ENCODE data around the gene SLC9A8. TPM values are rescaled to one million over a fixed set of nuclear protein-coding genes. Genes with fewer than 3 reads are reported as not detected.

SLC9A8 gene
- total RNA-seq, 1 donor from 2014 or later: 4.1 TPM

DNA sequence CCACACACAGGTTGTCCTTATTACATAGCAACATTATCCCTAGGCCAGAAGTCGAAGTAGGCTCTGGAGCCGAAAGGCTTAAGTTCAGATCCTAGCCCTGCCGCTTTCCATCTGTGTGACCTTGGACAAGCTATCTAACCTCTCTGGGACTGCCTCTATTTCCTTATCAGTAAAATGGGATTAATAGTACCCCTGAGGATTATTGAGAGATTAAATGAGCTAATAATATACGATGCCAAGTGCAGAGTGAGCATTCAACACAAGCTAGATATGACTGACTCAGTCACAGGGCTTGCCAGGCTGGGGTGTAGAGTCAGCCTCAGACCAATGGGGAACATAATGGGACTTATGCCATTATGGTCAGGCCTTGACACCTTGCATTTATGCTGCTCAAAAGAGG, 111.6 kb downstream of the SLC9A8 start:
- Histone ChIP-seq H3K79me2 (ENCODE audit: low read depth) (no peaks in the 10 kb centered on the region), H3K4me1 (no peaks in the 10 kb centered on the region), H3K27ac (no peak overlapping the region), H2AFZ (replicated peaks) (no peak overlapping the region), H3K27me3 (no peaks in the 10 kb centered on the region), H4K20me1 (ENCODE audit: low read depth) (no peaks in the 10 kb centered on the region), H3F3A (ENCODE audit: low read depth) (peaks cover 8% of the 10 kb centered on the region), H3K36me3 (no peaks in the 10 kb centered on the region), H3K9ac (no peak overlapping the region), H3K4me3 (no peak overlapping the region), H3K4me2 (no peak overlapping the region), H3K9me3 (ENCODE audit: low read depth) (no peaks in the 10 kb centered on the region)
- TF ChIP-seq EZH2 (IDR thresholded peaks at IDR 0.05) (no peak), EZH2phosphoT487 (IDR thresholded peaks at IDR 0.05) (no peak)
- TF ChIP-seq, protein P1, sequence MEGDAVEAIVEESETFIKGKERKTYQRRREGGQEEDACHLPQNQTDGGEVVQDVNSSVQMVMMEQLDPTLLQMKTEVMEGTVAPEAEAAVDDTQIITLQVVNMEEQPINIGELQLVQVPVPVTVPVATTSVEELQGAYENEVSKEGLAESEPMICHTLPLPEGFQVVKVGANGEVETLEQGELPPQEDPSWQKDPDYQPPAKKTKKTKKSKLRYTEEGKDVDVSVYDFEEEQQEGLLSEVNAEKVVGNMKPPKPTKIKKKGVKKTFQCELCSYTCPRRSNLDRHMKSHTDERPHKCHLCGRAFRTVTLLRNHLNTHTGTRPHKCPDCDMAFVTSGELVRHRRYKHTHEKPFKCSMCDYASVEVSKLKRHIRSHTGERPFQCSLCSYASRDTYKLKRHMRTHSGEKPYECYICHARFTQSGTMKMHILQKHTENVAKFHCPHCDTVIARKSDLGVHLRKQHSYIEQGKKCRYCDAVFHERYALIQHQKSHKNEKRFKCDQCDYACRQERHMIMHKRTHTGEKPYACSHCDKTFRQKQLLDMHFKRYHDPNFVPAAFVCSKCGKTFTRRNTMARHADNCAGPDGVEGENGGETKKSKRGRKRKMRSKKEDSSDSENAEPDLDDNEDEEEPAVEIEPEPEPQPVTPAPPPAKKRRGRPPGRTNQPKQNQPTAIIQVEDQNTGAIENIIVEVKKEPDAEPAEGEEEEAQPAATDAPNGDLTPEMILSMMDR (IDR thresholded peaks at IDR 0.05): no peak
- peaks cover 10% of the 10 kb centered on the region for H3K4me1 Mint-ChIP-seq
- H3K9me3 Mint-ChIP-seq: peaks cover 3% of the 10 kb centered on the region
- H3K27ac Mint-ChIP-seq: no peak overlapping the region
- no peaks in the 10 kb centered on the region for H3K36me3 Mint-ChIP-seq
- no peak for DNase-seq (ENCODE audit: low spot score)
- H3K4me3 Mint-ChIP-seq: no peak overlapping the region
- peaks cover 7% of the 10 kb centered on the region for H3K27me3 Mint-ChIP-seq (ENCODE audit: insufficient read depth, low read depth)

- Mint-ChIP-seq H3K27me3 (ENCODE audit: insufficient read depth, low read depth) (peaks cover 7% of the 10 kb centered on the region), H3K4me1 (peaks cover 10% of the 10 kb centered on the region), H3K4me3 (no peak overlapping the region), H3K36me3 (no peaks in the 10 kb centered on the region), H3K9me3 (peaks cover 3% of the 10 kb centered on the region), H3K27ac (no peak overlapping the region)
- Histone ChIP-seq H3K4me1 (no peaks in the 10 kb centered on the region), H3K27ac (no peak overlapping the region), H3K36me3 (no peaks in the 10 kb centered on the region), H3K4me3 (no peak overlapping the region), H3K79me2 (ENCODE audit: low read depth) (no peaks in the 10 kb centered on the region), H3K4me2 (no peak overlapping the region), H3K27me3 (no peaks in the 10 kb centered on the region), H3F3A (ENCODE audit: low read depth) (peaks cover 8% of the 10 kb centered on the region), H2AFZ (replicated peaks) (no peak overlapping the region), H3K9me3 (ENCODE audit: low read depth) (no peaks in the 10 kb centered on the region), H4K20me1 (ENCODE audit: low read depth) (no peaks in the 10 kb centered on the region), H3K9ac (no peak overlapping the region)
- DNase-seq (ENCODE audit: low spot score): no peak
- TF ChIP-seq, protein P1 (IDR thresholded peaks at IDR 0.05): no peak
- TF ChIP-seq EZH2phosphoT487 (IDR thresholded peaks at IDR 0.05): no peak
- no peak for TF ChIP-seq EZH2 (IDR thresholded peaks at IDR 0.05)
Measured at GRCh38 chr20:49925901-49926454, 113.3 kb downstream of the SLC9A8 start.

DNA sequence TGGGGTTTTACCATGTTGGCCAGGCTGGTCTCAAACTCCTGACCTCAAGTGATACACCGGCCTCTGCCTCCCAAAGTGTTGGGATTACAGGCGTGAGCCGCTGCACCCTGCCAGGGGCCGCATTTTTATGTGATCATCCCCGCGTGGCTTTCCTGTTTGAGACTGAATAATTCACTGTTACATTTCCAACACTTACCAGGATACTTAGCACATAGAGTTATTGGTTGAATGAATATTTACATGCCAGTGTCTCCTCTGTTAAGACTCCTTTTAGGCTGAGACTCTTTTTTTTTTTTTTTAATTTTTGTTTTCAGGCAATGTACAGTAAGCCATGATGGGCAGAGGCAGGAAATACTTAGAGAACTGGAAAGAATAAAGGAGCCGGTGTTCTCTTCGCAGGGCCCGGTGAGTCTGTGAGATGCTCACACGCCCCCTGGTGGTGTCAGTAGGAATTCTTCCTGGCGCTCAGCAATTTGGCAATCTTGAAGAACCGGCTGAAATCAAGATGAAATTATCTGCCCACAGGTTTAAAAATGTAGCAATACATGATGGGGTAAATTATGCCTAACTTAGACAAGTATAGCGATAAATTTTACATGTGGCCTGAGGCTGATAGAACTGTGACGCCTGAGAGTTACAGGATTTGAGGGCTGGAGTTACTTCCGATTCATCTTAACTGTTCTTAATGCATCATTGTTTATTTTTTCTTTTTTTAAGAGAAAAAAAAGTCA, 115.9 kb downstream of the SLC9A8 start:
- Histone ChIP-seq H3K9ac (no peak overlapping the region), H3K27me3 (no peaks in the 10 kb centered on the region), H4K20me1 (ENCODE audit: low read depth) (no peaks in the 10 kb centered on the region), H2AFZ (replicated peaks) (peak overlapping the region; percentile 37), H3K9me3 (ENCODE audit: low read depth) (no peaks in the 10 kb centered on the region), H3F3A (ENCODE audit: low read depth) (peaks cover 8% of the 10 kb centered on the region), H3K4me2 (no peak overlapping the region), H3K4me3 (no peak overlapping the region), H3K79me2 (ENCODE audit: low read depth) (no peaks in the 10 kb centered on the region), H3K4me1 (no peaks in the 10 kb centered on the region), H3K36me3 (no peaks in the 10 kb centered on the region), H3K27ac (no peak overlapping the region)
- no peaks in the 10 kb centered on the region for H3K9me3 Mint-ChIP-seq
- peaks cover 5% of the 10 kb centered on the region for H3K27me3 Mint-ChIP-seq (ENCODE audit: insufficient read depth, low read depth)
- H3K36me3 Mint-ChIP-seq: no peaks in the 10 kb centered on the region
- TF ChIP-seq EZH2phosphoT487 (IDR thresholded peaks at IDR 0.05) (no peak), EZH2 (IDR thresholded peaks at IDR 0.05) (no peak)
- TF ChIP-seq, protein P1 (IDR thresholded peaks at IDR 0.05): peak; percentile 93
- no peak overlapping the region for H3K27ac Mint-ChIP-seq
- peaks cover 7% of the 10 kb centered on the region for H3K4me1 Mint-ChIP-seq
- peak; percentile 84 for DNase-seq (ENCODE audit: low spot score)
- no peak overlapping the region for H3K4me3 Mint-ChIP-seq
